Stimulated activated CD4-positive, alpha-beta T cell treated with anti-CD3 and anti-CD28 coated beads, TNF-alpha, amount 100 ng/mL, for 4 hours (primary cell): ENCODE measurements around the gene TMOD3.
"Not testable (repeated sequence)": the region's sequence is repeated elsewhere in the genome, so short reads cannot be mapped to it uniquely, and the experiment has no call there.

Source experiments
- DNase-seq, 3 experiments: peaks; one replicate each; pipeline ENCODE4 v3.0.0-alpha.2; 2020; ENCODE audit warnings: low read depth in 3 of 3

The TMOD3 gene

GRCh38 chr15:51864408-51865056 lies 35.1 kb downstream of the TMOD3 start:
- DNase-seq = no peak

GRCh38 chr15:51865317-51865716 lies 35.9 kb downstream of the TMOD3 start:
- no peak for DNase-seq

- DNase-seq = no peak
These were observed 36.7 kb downstream of the TMOD3 start for GRCh38 chr15:51866161-51866560.

GRCh38 chr15:51866751-51867150 lies 37.3 kb downstream of the TMOD3 start:
- no peak for DNase-seq

GRCh38 chr15:51869060-51869421 lies 39.6 kb downstream of the TMOD3 start:
- no peak for DNase-seq

- DNase-seq = no peak
These were observed 41.3 kb downstream of the TMOD3 start for GRCh38 chr15:51870774-51871173.

- no peak for DNase-seq
These were observed 45.5 kb downstream of the TMOD3 start for GRCh38 chr15:51874751-51875644.

GRCh38 chr15:51876169-51876568 lies 46.7 kb downstream of the TMOD3 start:
- no peak for DNase-seq

GRCh38 chr15:51878446-51879386 lies 49.3 kb downstream of the TMOD3 start:
- no peak for DNase-seq

GRCh38 chr15:51879555-51879954 lies 50.1 kb downstream of the TMOD3 start:
- DNase-seq = no peak

- DNase-seq = no peak
These were observed 53.9 kb downstream of the TMOD3 start for GRCh38 chr15:51883271-51883837.

- DNase-seq = no peak
These were observed 54.6 kb downstream of the TMOD3 start for GRCh38 chr15:51884041-51884440.

- no peak for DNase-seq
These were observed 55.2 kb downstream of the TMOD3 start for GRCh38 chr15:51884517-51885236.

GRCh38 chr15:51885758-51886157 lies 56.3 kb downstream of the TMOD3 start:
- not testable (repeated sequence) for DNase-seq

GRCh38 chr15:51887887-51888592 lies 58.6 kb downstream of the TMOD3 start:
- DNase-seq = no peak

GRCh38 chr15:51888593-51889195 lies 59.2 kb downstream of the TMOD3 start:
- no peak for DNase-seq

GRCh38 chr15:51889486-51889885 lies 60.0 kb downstream of the TMOD3 start:
- DNase-seq = no peak

GRCh38 chr15:51904421-51904820 lies 75.0 kb downstream of the TMOD3 start:
- no peak for DNase-seq

- no peak for DNase-seq
These were observed 75.5 kb downstream of the TMOD3 start for GRCh38 chr15:51904931-51905330.
